ENCODE data around the gene FAM9C.
"Not testable (repeated sequence)": the region's sequence is repeated elsewhere in the genome, so short reads cannot be mapped to it uniquely, and the experiment has no call there.

FAM9C gene

GRCh38 chrX:13074297-13075262 lies 30.2 kb upstream of the FAM9C start:
- H3K9me3 ChIP-seq (ENCODE audit: control insufficient read depth in 1 of 2, low read length in 2 of 2): no peaks in the 10 kb centered on the region
- no peak overlapping the region for H3K27ac ChIP-seq (ENCODE audit: low read length)
- no peaks in the 10 kb centered on the region for H3K36me3 ChIP-seq (ENCODE audit: control insufficient read depth in 1 of 2, insufficient read depth in 2 of 2, low read length in 2 of 2)
- H3K27me3 ChIP-seq (ENCODE audit: low read depth, low read length): no peaks in the 10 kb centered on the region
- H3K4me3 ChIP-seq (ENCODE audit: low read depth in 1 of 2, low read length in 2 of 2): no peak overlapping the region
- H3K4me1 ChIP-seq (ENCODE audit: control insufficient read depth in 1 of 2, insufficient read depth in 2 of 2, low read length in 2 of 2): no peaks in the 10 kb centered on the region

- Histone ChIP-seq H3K4me3 (ENCODE audit: low read depth in 1 of 2, low read length in 2 of 2) (no peak overlapping the region), H3K27me3 (ENCODE audit: low read depth, low read length) (no peaks in the 10 kb centered on the region), H3K9me3 (ENCODE audit: control insufficient read depth in 1 of 2, low read length in 2 of 2) (no peaks in the 10 kb centered on the region), H3K4me1 (ENCODE audit: control insufficient read depth in 1 of 2, insufficient read depth in 2 of 2, low read length in 2 of 2) (no peaks in the 10 kb centered on the region), H3K36me3 (ENCODE audit: control insufficient read depth in 1 of 2, insufficient read depth in 2 of 2, low read length in 2 of 2) (no peaks in the 10 kb centered on the region), H3K27ac (ENCODE audit: low read length) (no peak overlapping the region)
These were observed 25.5 kb upstream of the FAM9C start for GRCh38 chrX:13069771-13070416.

DNA sequence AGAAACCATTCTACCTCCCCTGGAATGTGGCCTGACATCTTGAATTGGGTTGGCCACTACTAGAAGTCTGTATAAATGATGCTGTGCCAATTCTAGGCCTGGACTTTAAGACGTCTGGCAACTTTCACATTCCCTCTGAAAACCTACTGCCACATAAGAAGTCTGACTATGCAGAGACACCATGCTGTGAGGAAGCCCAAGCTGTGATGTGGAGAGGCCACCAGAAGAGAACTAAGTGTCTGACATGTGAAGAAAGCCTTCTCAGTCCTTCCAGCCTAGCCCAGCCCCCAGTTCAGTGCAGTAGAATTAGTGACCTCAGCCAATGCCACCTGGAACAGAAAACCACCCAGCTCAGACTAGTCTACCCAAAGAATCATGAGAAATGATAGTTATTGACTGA lies 24.2 kb upstream of the FAM9C start:
- Histone ChIP-seq H3K9me3 (ENCODE audit: control insufficient read depth in 1 of 2, low read length in 2 of 2) (no peaks in the 10 kb centered on the region), H3K4me1 (ENCODE audit: control insufficient read depth in 1 of 2, insufficient read depth in 2 of 2, low read length in 2 of 2) (no peaks in the 10 kb centered on the region), H3K36me3 (ENCODE audit: control insufficient read depth in 1 of 2, insufficient read depth in 2 of 2, low read length in 2 of 2) (no peaks in the 10 kb centered on the region), H3K27ac (ENCODE audit: low read length) (no peak overlapping the region), H3K27me3 (ENCODE audit: low read depth, low read length) (no peaks in the 10 kb centered on the region), H3K4me3 (ENCODE audit: low read depth in 1 of 2, low read length in 2 of 2) (no peak overlapping the region)

DNA sequence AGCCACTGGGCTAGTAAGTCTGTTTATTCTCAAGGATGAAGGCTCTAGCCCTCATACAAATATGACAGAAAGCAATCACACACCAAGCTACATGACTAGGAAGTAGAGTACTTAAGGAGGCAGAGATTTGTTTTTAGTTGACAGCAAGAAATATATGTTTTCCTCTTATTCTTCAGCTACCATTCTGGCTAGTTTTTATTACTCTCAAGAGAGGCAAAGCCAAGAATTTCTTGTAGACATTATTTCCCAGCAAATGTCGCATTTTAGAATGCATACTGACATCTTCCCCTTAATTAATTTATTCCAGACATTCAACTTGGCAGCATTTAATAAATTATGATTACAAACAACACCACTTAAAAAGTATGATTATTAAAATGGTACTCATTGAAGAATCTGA lies 23.4 kb upstream of the FAM9C start:
- H3K9me3 ChIP-seq (ENCODE audit: control insufficient read depth in 1 of 2, low read length in 2 of 2): no peaks in the 10 kb centered on the region
- H3K4me3 ChIP-seq (ENCODE audit: low read depth in 1 of 2, low read length in 2 of 2): no peak overlapping the region
- no peak overlapping the region for H3K27ac ChIP-seq (ENCODE audit: low read length)
- H3K4me1 ChIP-seq (ENCODE audit: control insufficient read depth in 1 of 2, insufficient read depth in 2 of 2, low read length in 2 of 2): no peaks in the 10 kb centered on the region
- no peaks in the 10 kb centered on the region for H3K36me3 ChIP-seq (ENCODE audit: control insufficient read depth in 1 of 2, insufficient read depth in 2 of 2, low read length in 2 of 2)
- H3K27me3 ChIP-seq (ENCODE audit: low read depth, low read length): no peaks in the 10 kb centered on the region

DNA sequence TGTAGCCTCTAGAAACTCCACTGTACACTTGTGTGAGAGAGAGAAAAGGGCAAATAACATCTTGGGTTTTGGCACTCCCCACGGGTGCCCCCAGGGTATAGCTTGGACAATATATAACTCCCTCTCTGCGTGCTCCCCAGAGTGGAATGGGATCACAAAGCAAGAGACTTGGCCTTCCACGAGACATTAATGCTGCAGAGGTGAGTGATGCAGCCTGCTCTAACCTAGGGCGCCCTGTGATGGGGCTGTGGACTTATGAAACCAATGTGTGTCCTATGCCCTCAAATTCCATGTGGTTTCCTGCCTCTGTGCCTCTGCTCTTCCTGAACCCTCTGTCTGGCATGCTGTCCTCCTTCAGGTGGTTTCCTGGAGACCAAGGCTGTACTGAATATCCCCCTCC lies 22.0 kb upstream of the FAM9C start:
- H3K27me3 ChIP-seq (ENCODE audit: low read depth, low read length): no peaks in the 10 kb centered on the region
- H3K9me3 ChIP-seq (ENCODE audit: control insufficient read depth in 1 of 2, low read length in 2 of 2): no peaks in the 10 kb centered on the region
- H3K27ac ChIP-seq (ENCODE audit: low read length): no peak overlapping the region
- H3K36me3 ChIP-seq (ENCODE audit: control insufficient read depth in 1 of 2, insufficient read depth in 2 of 2, low read length in 2 of 2): no peaks in the 10 kb centered on the region
- no peak overlapping the region for H3K4me3 ChIP-seq (ENCODE audit: low read depth in 1 of 2, low read length in 2 of 2)
- no peaks in the 10 kb centered on the region for H3K4me1 ChIP-seq (ENCODE audit: control insufficient read depth in 1 of 2, insufficient read depth in 2 of 2, low read length in 2 of 2)

DNA sequence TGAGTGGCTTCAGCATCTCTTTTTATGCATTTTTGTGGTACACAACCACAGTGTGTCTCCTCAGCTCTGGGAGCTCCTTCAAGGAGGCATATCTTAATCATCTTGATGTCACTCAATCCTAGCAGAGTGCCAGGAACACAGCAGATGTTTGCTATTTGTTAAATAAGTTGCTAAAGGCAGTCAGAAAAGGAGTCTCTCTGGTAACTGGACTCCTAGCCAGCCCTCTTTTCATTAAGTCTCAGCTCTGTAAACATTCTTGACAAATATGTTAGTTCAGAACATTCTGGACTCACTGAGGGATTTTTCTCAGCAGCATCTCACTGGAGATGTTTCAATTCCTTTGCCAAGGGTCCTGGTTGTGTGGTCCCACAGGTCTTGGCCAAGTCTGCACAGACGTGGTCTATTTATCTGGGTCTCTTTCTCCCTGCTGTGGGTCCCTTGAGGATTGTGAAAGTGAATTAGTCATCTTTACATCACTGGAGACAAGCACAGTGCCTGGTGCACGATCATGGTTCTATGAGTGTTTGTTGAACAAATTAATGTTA lies 20.3 kb upstream of the FAM9C start:
- H3K27ac ChIP-seq (ENCODE audit: low read length): no peak overlapping the region
- no peaks in the 10 kb centered on the region for H3K9me3 ChIP-seq (ENCODE audit: control insufficient read depth in 1 of 2, low read length in 2 of 2)
- H3K27me3 ChIP-seq (ENCODE audit: low read depth, low read length): no peaks in the 10 kb centered on the region
- no peak overlapping the region for H3K4me3 ChIP-seq (ENCODE audit: low read depth in 1 of 2, low read length in 2 of 2)
- no peaks in the 10 kb centered on the region for H3K36me3 ChIP-seq (ENCODE audit: control insufficient read depth in 1 of 2, insufficient read depth in 2 of 2, low read length in 2 of 2)
- no peaks in the 10 kb centered on the region for H3K4me1 ChIP-seq (ENCODE audit: control insufficient read depth in 1 of 2, insufficient read depth in 2 of 2, low read length in 2 of 2)

- not testable (repeated sequence) for H3K9me3 ChIP-seq (ENCODE audit: control insufficient read depth in 1 of 2, low read length in 2 of 2); H3K27ac ChIP-seq (ENCODE audit: low read length); H3K4me3 ChIP-seq (ENCODE audit: low read depth in 1 of 2, low read length in 2 of 2); H3K4me1 ChIP-seq (ENCODE audit: control insufficient read depth in 1 of 2, insufficient read depth in 2 of 2, low read length in 2 of 2); H3K36me3 ChIP-seq (ENCODE audit: control insufficient read depth in 1 of 2, insufficient read depth in 2 of 2, low read length in 2 of 2); H3K27me3 ChIP-seq (ENCODE audit: low read depth, low read length)
These were observed 18.7 kb upstream of the FAM9C start for GRCh38 chrX:13063124-13063523.

DNA sequence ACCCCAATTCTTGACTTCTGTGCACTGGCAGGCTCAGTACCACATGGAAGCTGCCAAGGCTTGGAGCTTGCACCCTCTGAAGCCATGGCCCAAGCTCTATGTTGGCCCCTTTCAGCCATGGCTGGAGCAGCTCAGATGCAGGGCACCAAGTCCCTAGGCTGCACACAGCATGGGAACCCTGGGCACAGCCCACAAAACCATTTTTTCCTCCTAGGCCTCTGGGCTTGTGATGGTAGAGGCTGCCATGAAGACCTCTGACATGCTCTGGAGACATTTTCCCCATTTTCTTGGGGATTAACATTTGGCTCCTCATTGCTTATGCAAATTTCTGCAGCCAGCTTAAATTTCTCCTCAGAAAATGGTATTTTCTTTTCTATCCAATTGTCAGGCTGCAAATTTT lies 17.9 kb upstream of the FAM9C start:
- not testable (repeated sequence) for H3K9me3 ChIP-seq (ENCODE audit: control insufficient read depth in 1 of 2, low read length in 2 of 2); H3K4me1 ChIP-seq (ENCODE audit: control insufficient read depth in 1 of 2, insufficient read depth in 2 of 2, low read length in 2 of 2); H3K27me3 ChIP-seq (ENCODE audit: low read depth, low read length); H3K4me3 ChIP-seq (ENCODE audit: low read depth in 1 of 2, low read length in 2 of 2); H3K36me3 ChIP-seq (ENCODE audit: control insufficient read depth in 1 of 2, insufficient read depth in 2 of 2, low read length in 2 of 2); H3K27ac ChIP-seq (ENCODE audit: low read length)

DNA sequence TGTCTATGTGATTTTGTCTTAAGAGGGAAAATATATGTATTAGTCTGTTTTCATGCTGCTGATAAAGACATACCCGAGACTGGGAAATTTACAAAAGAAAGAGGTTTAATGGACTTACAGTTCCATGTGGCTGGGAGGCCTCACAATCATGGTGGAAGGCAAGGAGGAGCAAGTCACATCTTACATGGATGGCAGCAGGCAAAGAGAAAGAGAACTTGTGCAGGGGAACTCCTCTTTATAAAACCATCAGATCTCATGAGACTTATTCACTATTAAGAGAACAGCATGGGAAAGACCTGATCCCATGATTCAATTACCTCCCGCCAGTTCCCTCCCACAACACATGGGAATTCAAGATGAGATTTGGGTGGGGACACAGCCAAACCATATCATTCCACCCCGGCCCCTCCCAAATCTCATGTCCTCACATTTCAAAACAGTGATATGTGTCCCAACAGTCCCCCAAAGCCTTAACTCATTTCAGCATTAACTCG lies 16.8 kb upstream of the FAM9C start:
- not testable (repeated sequence) for H3K36me3 ChIP-seq (ENCODE audit: control insufficient read depth in 1 of 2, insufficient read depth in 2 of 2, low read length in 2 of 2); H3K27ac ChIP-seq (ENCODE audit: low read length); H3K4me3 ChIP-seq (ENCODE audit: low read depth in 1 of 2, low read length in 2 of 2); H3K4me1 ChIP-seq (ENCODE audit: control insufficient read depth in 1 of 2, insufficient read depth in 2 of 2, low read length in 2 of 2); H3K9me3 ChIP-seq (ENCODE audit: control insufficient read depth in 1 of 2, low read length in 2 of 2); H3K27me3 ChIP-seq (ENCODE audit: low read depth, low read length)

GRCh38 chrX:13059637-13060499 lies 15.4 kb upstream of the FAM9C start:
- Histone ChIP-seq H3K4me1 (ENCODE audit: control insufficient read depth in 1 of 2, insufficient read depth in 2 of 2, low read length in 2 of 2) (no peaks in the 10 kb centered on the region), H3K27ac (ENCODE audit: low read length) (no peak overlapping the region), H3K36me3 (ENCODE audit: control insufficient read depth in 1 of 2, insufficient read depth in 2 of 2, low read length in 2 of 2) (no peaks in the 10 kb centered on the region), H3K27me3 (ENCODE audit: low read depth, low read length) (no peaks in the 10 kb centered on the region), H3K9me3 (ENCODE audit: control insufficient read depth in 1 of 2, low read length in 2 of 2) (no peaks in the 10 kb centered on the region), H3K4me3 (ENCODE audit: low read depth in 1 of 2, low read length in 2 of 2) (no peak overlapping the region)

GRCh38 chrX:13055486-13055885 lies 11.1 kb upstream of the FAM9C start:
- H3K27ac ChIP-seq (ENCODE audit: low read length): no peak overlapping the region
- no peaks in the 10 kb centered on the region for H3K27me3 ChIP-seq (ENCODE audit: low read depth, low read length)

More at GRCh38 chrX:13055486-13055885, 11.1 kb upstream of the FAM9C start:
- H3K9me3 ChIP-seq (ENCODE audit: control insufficient read depth in 1 of 2, low read length in 2 of 2): no peaks in the 10 kb centered on the region
- H3K4me1 ChIP-seq (ENCODE audit: control insufficient read depth in 1 of 2, insufficient read depth in 2 of 2, low read length in 2 of 2): no peaks in the 10 kb centered on the region
- H3K4me3 ChIP-seq (ENCODE audit: low read depth in 1 of 2, low read length in 2 of 2): no peak overlapping the region
- no peaks in the 10 kb centered on the region for H3K36me3 ChIP-seq (ENCODE audit: control insufficient read depth in 1 of 2, insufficient read depth in 2 of 2, low read length in 2 of 2)
